Ectodermal cell (in vitro differentiated cells): Measurements from ENCODE around the gene DGCR6.
"Not testable (repeated sequence)": the region's sequence is repeated elsewhere in the genome, so short reads cannot be mapped to it uniquely, and the experiment has no call there.

Experiments used
- H3K27ac ChIP-seq: 2 replicates; pipeline ENCODE4 v1.7.0; 2013; ENCODE audit warnings: mild to moderate bottlenecking, low read depth, low read length; ENCODE audit not compliant: insufficient read depth, poor library complexity, severe bottlenecking
- H3K27me3 ChIP-seq: 2 replicates; pipeline ENCODE4 v1.7.0; 2013; ENCODE audit warnings: mild to moderate bottlenecking, low read length; ENCODE audit not compliant: insufficient read depth, control insufficient read depth, poor library complexity, severe bottlenecking
- H3K36me3 ChIP-seq: one replicate; pipeline ENCODE4 v1.7.0; 2013; ENCODE audit warnings: low read length; ENCODE audit not compliant: control insufficient read depth, insufficient read depth
- H3K4me1 ChIP-seq: one replicate; pipeline ENCODE4 v1.7.0; 2013; ENCODE audit warnings: low read length; ENCODE audit not compliant: control insufficient read depth, insufficient read depth
- H3K4me3 ChIP-seq: 2 replicates; pipeline ENCODE4 v1.7.0; 2013; ENCODE audit warnings: low read depth, low read length, control low read depth; ENCODE audit not compliant: insufficient read depth
- H3K9me3 ChIP-seq: 2 replicates; pipeline ENCODE4 v1.7.0; 2013; ENCODE audit warnings: mild to moderate bottlenecking, low read length, moderate library complexity; ENCODE audit not compliant: control insufficient read depth
- WGBS, 2 experiments: methylation state at CpG; one replicate each; pipeline ENCODE4 v1.1.7; 2013; ENCODE audit warnings: missing lambda C conversion rate in 2 of 2; 5-methylcytosine and 5-hydroxymethylcytosine counted together

DGCR6 gene

GRCh38 chr22:18959741-18960140 is 53.6 kb downstream of the DGCR6 start:
- not testable (repeated sequence) for H3K4me1 ChIP-seq, H3K36me3 ChIP-seq, H3K27ac ChIP-seq, H3K27me3 ChIP-seq, H3K4me3 ChIP-seq, H3K9me3 ChIP-seq
- WGBS, 2 experiments = 93% methylated on average over 10 to 11 of the region's 12 CpGs

- H3K36me3 ChIP-seq, H3K27ac ChIP-seq, H3K9me3 ChIP-seq, H3K4me1 ChIP-seq, H3K27me3 ChIP-seq, H3K4me3 ChIP-seq: not testable (repeated sequence)
- 89 to 91% methylated on average over 10 of the region's 11 CpGs for WGBS, 2 experiments
Measured at GRCh38 chr22:18960166-18960820, 54.2 kb downstream of the DGCR6 start.

- not testable (repeated sequence) for H3K27me3 ChIP-seq, H3K4me1 ChIP-seq, H3K27ac ChIP-seq, H3K4me3 ChIP-seq, H3K36me3 ChIP-seq, H3K9me3 ChIP-seq
- 82 to 88% methylated on average over 5 to 7 of the region's 7 CpGs for whole genome bisulfite sequencing, 2 experiments
Measured at GRCh38 chr22:18961201-18961600, 55.1 kb downstream of the DGCR6 start.
